Right lung (tissue), 10 donors: ENCODE data around the gene LYSMD3. TPM values are rescaled to one million over a fixed set of nuclear protein-coding genes. Genes with fewer than 3 reads are reported as not detected.
"Not testable (repeated sequence)": the region's sequence is repeated elsewhere in the genome, so short reads cannot be mapped to it uniquely, and the experiment has no call there.

Source experiments
- DNase-seq, 2 donors: peaks; one replicate each; pipeline ENCODE4 v3.0.0-alpha.2; 2013
- long read RNA-seq, 8 donors: transcript quantifications; one replicate each; lab custom pipeline, GENCODE V29; 2026
- polyA plus RNA-seq, 5 donors: library from polyadenylated mRNA; unstranded; fragments of 120-200 nt; gene quantifications; one replicate each; pipeline versions ENCODE4 v1.2.1 to v1.2.3, GENCODE V29; 2013; ENCODE audit warnings: inconsistent platforms in 1 of 5, low replicate concordance in 1 of 5; ENCODE audit not compliant: insufficient read length in 5 of 5, insufficient read depth in 1 of 5

Gene LYSMD3
- 10 to 100 TPM; 21.2 to 37.3 (median 31.4) TPM for polyA plus RNA-seq
- long read RNA-seq, donor 1, full-length matches to known transcripts = 13 of 13 reads
- long read RNA-seq, donor 1, partial matches to known transcripts = 0 of 13 reads
- long read RNA-seq, donor 1, other reads (novel, unspliced or antisense) = 0 of 13 reads
- long read RNA-seq, donor 2, full-length matches to known transcripts = 9 of 9 reads
- long read RNA-seq, donor 2, partial matches to known transcripts = 0 of 9 reads
- long read RNA-seq, donor 2, other reads (novel, unspliced or antisense) = 0 of 9 reads
- long read RNA-seq, donor 3, full-length matches to known transcripts = 6 of 6 reads
- long read RNA-seq, donor 3, partial matches to known transcripts = 0 of 6 reads
- long read RNA-seq, donor 3, other reads (novel, unspliced or antisense) = 0 of 6 reads
- long read RNA-seq, donor 4, full-length matches to known transcripts = 5 of 5 reads
- long read RNA-seq, donor 4, partial matches to known transcripts = 0 of 5 reads
- long read RNA-seq, donor 4, other reads (novel, unspliced or antisense) = 0 of 5 reads
- long read RNA-seq, donor 5, full-length matches to known transcripts = 12 of 12 reads
- long read RNA-seq, donor 5, partial matches to known transcripts = 0 of 12 reads
- long read RNA-seq, donor 5, other reads (novel, unspliced or antisense) = 0 of 12 reads
- long read RNA-seq, donor 6, full-length matches to known transcripts = 12 of 12 reads
- long read RNA-seq, donor 6, partial matches to known transcripts = 0 of 12 reads
- long read RNA-seq, donor 6, other reads (novel, unspliced or antisense) = 0 of 12 reads
- long read RNA-seq, donor 7, full-length matches to known transcripts = 14 of 14 reads
- long read RNA-seq, donor 7, partial matches to known transcripts = 0 of 14 reads
- long read RNA-seq, donor 7, other reads (novel, unspliced or antisense) = 0 of 14 reads
- long read RNA-seq, donor 8, full-length matches to known transcripts = 4 of 4 reads
- long read RNA-seq, donor 8, partial matches to known transcripts = 0 of 4 reads
- long read RNA-seq, donor 8, other reads (novel, unspliced or antisense) = 0 of 4 reads

DNA sequence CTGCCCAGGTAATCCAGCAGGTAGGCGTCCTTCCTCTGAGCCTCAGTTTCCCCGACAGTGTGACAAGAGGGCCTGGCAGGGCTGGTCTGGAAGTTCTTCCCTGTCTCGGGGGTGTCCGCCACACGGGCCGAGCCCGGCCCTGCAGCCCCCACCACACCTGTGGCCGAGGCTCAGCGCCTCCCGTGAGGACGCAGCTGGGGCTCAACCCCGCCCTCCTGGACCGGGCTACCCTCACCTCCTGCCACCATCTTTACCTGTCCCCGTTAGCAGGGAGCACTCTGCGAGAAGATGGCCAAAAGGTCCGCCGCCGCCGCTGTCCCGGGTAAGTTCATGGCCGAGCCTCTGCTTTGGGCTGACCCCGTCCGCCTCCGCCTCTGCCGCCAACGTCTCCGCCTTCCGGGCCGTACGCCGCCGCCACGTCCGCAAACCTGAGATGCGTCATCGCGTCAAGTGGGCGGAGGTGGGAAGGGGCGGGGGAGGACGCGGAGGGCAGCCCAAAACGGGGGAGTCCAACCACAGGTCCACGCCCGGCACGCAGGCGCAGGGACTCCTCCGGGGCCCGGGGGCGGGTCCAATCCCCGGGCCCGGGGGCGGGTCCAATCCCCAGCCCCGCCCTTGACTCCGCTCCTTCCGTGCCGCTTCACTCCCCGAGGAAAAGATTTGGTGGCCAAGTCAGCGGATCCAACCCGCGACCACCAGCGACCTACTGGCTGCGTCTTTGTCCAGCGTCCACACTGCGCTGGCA is at the start of gene LYSMD3:
Gene LYSMD3 (minus strand): TSS at position 391 of the 745 bp plus-strand sequence. CDS start 4,295 bp downstream, outside the sequence.
- peak; percentile 97 to 98 for DNase-seq

DNA sequence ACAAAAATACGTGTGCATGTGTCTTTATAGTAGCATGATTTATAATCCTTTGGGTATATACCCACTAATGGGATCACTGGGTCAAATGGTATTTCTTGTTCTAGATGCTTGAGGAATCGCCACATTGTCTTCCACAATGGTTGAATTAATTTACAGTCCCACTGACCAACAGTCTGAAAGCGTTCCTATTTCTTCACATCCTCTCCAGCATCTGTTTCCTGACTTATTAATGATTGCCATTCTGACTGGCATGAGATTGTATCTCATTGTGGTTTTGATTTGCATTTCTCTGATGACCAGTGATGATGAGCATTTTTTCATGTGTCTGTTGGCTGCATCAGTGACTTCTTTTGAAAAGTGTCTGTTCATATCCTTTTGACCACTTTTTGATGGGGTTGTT is 47.2 kb upstream of the LYSMD3 start:
- not testable (repeated sequence) for DNase-seq

DNA sequence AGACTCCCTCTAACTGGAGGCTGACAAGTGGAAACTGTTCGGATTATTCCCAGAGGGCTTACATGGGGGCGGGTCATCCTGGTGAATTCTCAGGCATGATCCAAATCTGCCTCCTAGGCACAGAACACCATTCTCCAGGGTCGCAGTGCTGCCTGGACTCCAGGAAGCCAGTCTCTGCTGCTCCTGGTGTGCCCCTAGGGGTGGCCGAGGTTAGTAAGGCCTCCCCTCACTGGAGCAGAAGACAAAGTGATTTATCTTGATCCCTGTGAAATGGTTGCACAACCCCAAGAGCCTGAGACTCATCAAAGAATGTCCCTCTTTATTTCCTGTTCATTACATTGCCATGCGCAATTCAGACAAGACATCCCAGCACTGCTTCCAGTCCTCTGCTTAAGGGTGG is 46.3 kb upstream of the LYSMD3 start:
- DNase-seq = no peak

DNA sequence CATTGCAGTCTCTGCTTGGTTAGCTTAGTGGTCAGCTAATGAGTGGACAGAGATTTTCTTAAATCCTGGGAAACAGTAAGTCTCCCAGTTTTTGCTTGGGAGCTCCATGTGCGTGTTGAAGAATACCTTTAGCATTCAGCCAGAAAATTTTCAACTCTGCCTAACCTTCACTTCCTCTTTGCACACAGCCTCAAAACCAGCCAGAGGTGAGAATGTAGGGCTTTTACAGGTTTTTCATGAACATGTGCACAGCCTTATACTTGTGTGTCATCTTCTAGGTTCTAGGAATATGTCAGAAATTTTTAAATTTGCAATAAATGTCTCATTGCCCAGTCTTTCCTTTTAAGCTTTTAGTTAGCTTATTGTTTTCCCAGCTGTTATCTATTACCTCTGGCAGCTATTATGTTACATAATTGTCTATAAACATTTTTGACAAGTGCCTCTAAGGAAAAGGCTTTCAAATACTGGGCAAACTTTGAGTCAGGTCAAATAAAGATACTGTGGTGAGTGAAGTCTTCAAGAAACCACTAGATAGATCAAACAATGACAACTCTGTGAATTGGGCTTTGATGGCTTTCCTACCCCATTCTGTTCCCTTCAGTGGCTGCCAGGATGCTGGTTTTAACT is 41.9 kb upstream of the LYSMD3 start:
- DNase-seq = no peak

DNA sequence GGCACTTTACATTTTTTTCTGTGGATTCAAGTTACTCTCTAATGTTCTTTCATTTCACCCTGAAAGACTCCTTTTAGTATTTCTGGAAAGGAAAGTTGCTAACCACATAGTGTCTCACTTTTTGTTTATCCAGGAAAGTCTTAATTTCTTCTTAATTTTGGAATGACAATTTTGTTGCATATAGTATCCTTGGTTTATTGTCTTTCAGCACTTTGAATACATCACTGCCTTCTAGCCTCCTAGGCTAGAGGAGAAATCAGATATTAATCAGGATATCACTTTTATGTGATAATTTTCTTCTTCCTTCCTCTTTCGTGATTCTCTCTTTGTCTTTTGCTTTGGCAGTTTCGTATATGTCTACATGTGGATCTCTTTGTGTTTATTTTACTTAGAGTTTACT is 40.6 kb upstream of the LYSMD3 start:
- no peak for DNase-seq

DNA sequence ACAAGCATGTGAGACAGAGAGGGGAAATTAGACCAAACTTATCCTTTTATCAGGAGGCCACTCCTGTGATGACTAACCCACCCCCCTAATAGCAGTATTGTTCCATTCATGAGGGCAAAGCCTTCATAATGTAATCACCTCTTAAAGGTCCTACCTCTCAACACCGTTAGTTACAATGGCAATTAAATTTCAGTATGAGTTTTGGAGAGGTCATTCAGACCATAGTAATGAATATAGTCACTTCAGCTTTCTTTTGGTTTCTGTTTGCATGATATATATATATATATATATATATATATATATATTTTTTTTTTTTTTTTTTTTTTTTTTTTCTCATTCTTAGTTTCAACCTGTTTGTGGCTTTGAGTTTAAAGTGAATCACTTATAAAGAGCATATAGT is 39.7 kb upstream of the LYSMD3 start:
- DNase-seq = no peak

DNA sequence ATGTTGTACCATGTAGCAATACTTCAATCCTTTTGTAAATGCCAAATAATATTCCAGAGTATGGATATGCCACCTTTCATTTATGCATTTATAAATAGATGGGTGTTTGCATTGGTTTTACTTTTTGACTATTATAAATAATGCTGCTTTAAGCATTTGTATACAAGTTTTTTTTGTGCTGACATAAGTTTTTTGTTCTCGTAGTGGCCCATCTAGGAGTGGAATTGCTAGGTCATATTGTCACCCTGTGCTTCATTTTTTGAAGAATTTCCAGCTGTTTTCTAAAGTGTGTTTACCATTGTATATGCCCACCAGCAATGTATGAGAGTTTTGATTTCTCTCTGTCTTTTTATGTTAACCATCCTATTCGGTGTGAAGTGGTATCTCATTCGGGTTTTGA is 36.1 kb upstream of the LYSMD3 start:
- no peak for DNase-seq

DNA sequence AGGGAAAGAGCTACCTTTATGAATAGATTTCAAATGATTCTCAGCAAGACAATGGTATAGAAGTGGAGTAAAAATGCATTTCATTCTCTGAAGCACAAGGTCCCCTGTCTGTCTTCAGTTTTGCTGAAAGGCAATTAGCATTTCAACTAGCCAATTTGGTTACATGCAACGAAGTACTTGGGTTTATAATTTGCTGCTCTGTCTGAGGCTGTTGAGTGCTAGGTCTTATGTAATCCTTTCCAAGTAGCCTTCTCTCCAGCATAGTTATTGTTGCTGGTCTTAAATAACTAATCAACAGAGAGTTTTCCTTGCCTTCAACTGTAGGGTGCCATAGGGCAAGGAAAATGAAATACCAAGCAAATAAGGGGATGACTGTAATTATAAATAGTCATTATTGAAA is 33.7 kb upstream of the LYSMD3 start:
- DNase-seq = no peak

DNA sequence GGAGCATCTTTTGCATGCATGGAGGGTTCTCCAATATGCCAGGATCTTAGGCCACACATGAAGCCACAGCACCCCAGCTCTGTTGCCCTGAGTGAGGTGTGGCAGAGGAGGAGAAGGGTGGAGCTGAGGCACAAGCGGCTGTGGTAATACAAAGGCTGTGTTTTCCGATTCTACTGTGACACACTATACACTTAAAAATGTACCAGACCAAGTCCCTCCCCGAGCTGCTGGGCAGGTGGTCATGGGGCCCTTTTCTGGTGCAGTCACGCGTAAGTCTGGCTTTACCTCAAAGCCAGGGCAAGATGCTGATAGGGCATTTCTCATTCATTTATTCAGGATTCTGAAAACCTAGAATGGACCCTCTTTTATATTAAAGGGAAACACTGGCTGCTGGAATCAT is 33.0 kb upstream of the LYSMD3 start:
- DNase-seq = no peak

DNA sequence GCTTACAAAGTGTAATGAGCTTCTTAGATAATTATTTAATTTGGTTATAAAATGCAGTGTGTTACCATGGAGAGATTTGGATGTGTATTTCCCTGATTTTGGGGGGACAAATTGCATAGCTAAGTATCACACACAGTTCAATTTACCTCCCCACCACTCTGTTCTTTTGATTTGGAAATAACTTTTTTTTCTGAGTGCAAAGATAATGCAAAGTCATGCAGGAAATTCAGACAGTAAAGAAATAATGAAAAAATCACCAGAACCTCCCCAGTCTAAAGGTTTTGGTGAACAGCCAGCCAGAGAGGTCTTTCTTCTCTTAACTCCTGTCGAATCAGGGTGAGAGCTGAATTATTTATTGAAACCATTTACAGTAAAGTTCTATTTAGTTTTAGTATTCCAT is 32.4 kb upstream of the LYSMD3 start:
- DNase-seq = no peak

DNA sequence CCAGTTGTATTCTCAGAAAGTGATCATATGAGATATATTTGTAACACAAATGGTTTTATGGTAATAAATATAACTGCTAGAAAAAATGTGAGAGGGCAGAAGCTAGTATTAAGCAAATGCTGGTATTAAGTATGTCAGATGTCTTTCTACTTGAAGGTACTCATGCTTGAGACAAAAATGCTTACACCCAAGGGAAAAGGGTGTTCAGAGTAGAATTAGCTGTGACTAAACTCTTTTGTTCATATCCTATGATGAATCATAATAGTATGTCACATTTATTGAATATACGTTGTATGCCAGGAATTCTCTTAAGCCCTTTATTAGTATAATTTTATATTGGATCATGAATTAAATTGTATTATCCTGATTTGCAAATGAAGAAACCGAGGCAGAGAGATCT is 31.4 kb upstream of the LYSMD3 start:
- DNase-seq = no peak

DNA sequence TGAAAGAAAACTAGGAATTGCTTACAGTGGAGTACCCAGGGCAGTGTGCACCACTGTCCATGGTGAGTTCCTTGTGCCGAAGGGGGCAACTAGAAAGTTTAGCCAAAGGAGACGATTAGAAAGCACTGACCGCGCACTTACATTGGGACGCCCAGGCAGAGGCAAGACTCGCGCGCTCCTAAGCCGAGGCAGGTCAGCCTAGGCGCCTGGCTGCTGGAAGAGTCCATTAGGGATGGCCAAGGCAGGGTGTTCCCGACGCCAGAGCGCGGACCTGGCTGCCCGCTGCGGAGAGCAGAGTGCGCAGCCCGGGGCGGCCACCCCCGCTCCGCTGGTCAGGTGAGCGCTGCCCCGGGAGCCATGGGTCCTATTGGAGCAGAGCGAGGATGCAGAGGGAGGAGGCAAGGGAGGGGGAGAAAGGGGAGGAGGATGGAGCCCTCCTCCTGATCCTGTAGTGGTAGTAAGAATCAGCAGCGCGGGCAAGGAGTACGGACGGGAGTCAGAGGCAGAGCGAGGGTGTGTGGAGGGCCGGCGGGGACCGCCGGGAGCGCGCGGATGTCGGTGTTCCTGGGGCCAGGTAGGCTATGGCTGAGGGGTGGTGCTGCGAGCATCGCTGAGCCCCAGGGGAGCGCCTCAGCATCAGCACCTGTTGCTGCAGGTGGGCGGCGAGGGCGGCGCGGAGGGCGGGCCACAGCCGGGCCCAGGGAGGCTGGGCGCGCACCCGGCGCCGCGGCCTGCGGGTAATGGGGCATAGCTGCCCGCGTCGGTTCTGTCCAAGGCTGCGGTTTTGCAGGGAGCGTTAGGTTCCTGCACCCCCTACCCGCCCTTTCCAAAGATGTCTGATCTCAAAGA is 29.2 kb upstream of the LYSMD3 start, which contains the start of gene ADGRV1:
Gene ADGRV1 (plus strand): TSS at position 454 of the 849 bp plus-strand sequence. CDS start 99 bp downstream, at position 553.
- DNase-seq = peak; percentile 72 to 81

DNA sequence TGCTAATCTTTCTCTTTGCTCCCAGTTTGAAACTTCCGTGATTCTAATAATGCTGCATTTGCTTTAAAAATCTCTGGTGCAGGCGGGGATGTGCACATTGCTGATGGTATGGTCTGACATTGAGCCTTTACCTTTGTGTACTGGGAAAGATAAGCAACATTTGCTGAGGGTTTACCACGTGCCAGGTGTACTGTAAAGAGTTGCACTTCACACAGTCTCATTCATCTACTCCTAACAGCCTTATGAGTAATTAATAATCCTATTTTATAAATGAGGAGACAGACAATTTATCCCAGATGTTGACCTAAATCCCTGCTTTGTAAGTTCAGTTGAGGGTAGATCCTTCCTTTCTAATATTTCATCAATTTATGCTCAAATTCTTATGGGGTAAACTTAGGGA is 28.5 kb upstream of the LYSMD3 start:
- DNase-seq = no peak

DNA sequence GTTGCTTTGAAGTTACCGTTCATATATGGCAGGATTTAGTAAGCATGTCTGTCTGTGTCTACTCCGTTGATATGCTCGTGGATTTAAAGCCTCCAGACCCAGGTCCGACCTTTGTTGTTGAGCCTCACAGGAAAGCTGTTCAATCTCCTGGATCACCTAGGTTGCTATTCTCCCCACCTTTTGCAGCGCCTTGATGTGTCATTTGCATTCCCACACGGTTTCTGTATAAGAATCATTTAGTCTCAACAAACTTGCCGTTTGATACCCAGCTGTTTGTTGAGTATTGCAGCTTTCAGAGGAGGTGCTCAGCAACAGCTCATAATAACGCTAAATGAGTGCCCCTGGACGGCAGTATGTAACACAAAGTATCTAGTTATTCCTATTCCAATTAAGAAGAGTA is 28.0 kb upstream of the LYSMD3 start:
- DNase-seq = no peak

DNA sequence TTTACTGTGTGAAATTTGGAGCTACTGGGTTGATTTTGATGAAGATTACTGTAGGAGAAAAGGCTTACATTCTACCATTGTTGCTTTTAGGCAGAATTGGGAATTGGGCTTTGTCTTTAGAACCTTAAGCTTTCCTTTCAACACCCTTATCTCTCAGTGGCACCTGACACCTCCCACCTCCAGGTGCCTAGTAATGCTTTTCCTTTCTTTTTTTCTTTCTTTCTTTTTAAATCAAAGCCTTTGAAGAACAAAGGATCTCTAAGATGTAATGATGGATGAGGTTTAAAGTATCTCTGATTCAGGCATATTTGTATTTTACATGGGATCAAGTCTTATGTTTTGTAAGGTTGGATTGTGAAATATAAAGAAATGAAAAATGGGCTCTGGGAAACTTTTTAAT is 26.3 kb upstream of the LYSMD3 start:
- no peak for DNase-seq

DNA sequence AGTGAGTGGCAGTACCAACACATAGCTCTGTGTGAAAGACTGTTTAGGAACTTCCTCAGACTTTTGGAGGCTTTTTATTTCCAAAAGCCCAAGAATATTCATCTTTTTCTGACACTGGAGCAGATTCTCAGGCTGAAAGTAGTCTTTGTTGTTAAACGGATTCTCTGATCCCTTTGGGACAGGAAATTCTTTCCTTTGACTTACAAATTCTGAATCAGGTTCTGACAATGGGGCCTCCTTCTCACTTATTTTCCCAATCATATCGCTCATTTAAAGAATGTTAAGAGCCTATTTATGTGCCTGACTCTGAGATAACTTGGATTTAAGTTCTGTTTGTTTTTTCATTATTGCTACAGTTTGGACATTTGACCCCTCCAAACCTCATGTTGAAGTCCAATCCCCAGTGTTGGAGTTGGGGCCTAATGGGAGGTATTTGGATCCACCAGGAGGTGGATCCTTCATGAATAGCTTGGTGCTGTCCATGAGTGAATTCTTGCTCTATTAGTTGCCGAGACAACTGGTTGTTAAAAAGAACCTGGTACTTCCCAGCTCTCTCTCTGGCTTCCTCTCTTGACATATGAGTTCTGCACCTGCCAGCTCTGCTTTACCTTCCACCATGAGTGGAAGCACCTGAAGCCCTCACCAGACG is 25.1 kb upstream of the LYSMD3 start:
- no peak for DNase-seq

DNA sequence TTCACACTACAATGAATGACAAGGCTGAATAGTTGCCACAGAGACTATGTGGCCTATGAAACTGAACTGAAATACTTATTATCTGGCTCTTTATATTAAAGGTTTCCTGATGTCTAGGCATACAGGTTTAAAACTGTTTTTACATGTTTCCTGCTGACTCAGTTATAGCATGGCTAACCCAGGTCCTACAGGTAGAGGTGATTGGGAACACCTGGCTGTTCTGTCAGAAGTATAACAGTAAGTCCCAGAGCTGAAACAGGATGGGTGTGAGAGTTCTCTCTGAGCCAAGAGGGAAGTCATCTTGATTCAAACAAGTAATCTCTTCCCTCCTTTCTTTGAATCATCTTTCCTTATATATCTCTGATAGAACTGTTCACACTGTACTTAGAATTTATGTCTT is 24.3 kb upstream of the LYSMD3 start:
- DNase-seq = no peak

DNA sequence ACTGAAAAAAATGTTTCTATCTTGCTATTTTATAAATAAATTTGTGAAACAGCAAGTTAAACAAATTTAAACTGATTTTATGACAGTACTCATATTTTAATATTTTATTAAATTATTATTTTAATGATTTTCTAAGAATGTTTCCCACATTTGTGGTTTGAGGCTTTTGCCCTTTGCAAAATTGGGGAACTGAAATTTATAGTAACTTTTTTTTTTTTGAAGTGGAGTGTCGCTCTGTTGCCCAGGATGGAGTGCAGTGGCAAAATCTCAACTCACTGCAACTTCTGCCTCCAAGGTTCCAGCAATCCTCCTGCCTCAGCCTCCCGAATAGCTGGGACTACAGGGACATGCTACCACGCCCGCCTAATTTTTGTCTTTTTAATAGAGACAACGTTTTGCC is 22.0 kb upstream of the LYSMD3 start:
- no peak for DNase-seq

DNA sequence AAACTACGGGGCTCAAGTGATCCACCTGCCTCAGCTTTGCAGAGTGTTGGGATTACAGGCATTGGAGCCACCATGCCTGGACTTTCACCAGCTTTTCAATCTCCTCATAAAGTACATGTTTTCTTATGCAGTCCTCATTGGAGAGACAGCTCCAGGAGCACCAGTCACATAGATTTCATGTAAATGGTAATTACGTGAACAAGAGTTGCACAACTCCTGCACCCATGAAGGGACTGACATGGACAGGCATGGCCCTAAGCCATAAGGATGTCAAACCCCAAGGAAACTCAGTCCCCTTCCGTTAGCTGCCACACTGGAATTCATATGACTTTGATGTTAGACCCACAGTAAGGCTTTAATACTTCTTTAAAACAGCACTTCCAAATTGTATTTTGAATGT is 21.6 kb upstream of the LYSMD3 start:
- no peak for DNase-seq
